ENCODE measurements around the gene GTPBP1.

Gene GTPBP1

DNA sequence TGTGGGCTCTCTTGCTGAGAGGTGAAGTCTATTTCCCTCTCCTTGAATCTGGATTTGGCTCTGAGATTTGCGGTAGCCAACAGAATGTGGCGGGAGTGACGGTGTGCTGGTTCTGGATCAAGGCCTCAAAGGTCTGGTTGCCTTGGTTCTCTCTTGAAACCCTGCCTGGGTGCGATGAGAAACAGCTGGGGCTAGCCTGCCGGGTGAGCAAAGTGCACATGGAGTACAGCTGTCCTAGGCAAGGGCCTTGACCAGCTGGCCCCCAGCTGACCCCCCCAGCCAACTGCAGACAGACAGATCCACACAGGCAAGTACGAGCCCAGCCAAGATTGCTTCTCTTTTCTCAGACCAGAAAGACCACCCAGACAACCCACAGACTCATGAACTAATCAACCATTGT, 39.2 kb downstream of the GTPBP1 start:
- TF ChIP-seq, protein P1, sequence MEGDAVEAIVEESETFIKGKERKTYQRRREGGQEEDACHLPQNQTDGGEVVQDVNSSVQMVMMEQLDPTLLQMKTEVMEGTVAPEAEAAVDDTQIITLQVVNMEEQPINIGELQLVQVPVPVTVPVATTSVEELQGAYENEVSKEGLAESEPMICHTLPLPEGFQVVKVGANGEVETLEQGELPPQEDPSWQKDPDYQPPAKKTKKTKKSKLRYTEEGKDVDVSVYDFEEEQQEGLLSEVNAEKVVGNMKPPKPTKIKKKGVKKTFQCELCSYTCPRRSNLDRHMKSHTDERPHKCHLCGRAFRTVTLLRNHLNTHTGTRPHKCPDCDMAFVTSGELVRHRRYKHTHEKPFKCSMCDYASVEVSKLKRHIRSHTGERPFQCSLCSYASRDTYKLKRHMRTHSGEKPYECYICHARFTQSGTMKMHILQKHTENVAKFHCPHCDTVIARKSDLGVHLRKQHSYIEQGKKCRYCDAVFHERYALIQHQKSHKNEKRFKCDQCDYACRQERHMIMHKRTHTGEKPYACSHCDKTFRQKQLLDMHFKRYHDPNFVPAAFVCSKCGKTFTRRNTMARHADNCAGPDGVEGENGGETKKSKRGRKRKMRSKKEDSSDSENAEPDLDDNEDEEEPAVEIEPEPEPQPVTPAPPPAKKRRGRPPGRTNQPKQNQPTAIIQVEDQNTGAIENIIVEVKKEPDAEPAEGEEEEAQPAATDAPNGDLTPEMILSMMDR (IDR thresholded peaks at IDR 0.05; ENCODE audit: borderline replicate concordance, insufficient read depth, low read depth, low read length) = no peak

DNA sequence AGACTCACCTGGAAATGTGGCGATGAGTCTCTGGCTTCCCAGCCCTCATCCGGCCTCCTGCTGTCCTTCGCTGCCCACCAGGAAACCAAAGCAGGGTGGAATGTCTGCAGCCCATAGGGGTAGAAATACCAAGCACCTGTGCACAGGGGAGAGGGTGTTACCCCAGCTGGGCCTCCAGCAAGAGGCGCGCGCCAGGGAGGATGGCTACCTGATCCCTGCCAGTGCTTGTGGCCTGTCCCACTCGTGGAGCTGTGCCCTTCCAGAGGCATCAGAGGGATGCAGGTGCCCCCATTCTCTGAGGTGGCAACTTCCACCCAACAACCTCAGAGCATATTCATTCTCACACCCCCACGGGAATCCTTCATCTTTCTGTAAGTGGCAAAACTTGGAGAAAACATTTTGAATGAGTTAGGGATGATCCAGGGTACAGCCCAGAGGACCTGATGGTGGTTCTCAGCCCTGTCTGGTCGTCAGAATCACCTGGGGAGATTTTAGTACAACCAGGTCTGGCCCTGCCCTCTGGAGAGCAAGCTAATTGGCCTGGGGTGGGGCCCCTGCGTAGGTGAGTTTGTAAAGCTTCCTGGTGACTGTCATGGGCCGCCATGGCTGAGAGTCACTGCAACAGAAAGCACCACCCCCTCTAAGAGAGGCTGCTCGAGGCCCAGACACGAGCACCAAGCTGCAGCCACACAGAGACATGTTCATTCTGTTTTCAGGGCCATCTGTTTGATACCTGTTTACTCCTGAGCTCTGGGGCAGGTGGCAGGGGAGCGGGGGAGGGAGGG, 40.1 kb downstream of the GTPBP1 start:
- H3K4me3 ChIP-seq (ENCODE audit: low read depth, low read length) = no peak overlapping the region
- TF ChIP-seq, protein P1 (IDR thresholded peaks at IDR 0.05; ENCODE audit: borderline replicate concordance, insufficient read depth, low read depth, low read length) = no peak

More for the DNA sequence above, 39.2 kb downstream of the GTPBP1 start:
- H3K4me3 ChIP-seq (ENCODE audit: low read depth, low read length) = no peak overlapping the region

DNA sequence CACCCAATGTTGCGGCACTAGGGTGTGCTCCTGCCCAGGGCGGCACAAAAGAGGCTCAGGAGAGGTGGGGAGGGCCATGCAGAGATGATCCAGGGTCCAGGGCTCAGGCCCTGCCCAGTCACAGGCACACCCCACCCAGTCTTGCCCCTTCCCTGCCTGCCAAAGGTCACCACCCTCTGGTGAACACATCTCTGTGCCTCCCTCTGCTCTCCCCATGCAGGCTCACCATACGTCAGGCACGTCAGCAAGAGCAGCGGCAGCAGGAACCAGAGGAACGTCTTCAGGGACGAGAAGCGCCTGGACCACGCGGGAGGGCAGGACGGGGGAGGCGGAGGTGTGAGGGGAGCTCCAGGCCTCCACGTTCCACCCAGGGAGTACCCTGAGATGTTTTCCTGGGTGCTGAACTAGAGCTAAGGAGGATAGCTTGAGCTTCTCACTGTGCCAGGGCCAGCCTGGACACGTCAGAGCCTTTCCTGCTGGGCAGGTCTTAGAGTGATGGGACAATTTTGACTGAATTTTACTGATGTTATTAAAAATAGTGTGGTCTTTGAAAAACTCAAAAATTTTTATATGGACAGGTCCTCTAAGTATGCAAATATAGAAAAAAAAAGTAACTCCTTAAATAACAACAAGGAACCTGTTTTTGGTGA, 42.9 kb downstream of the GTPBP1 start:
- H3K4me3 ChIP-seq (ENCODE audit: low read depth, low read length) = no peak overlapping the region
- TF ChIP-seq, protein P1 (IDR thresholded peaks at IDR 0.05; ENCODE audit: borderline replicate concordance, insufficient read depth, low read depth, low read length) = no peak

DNA sequence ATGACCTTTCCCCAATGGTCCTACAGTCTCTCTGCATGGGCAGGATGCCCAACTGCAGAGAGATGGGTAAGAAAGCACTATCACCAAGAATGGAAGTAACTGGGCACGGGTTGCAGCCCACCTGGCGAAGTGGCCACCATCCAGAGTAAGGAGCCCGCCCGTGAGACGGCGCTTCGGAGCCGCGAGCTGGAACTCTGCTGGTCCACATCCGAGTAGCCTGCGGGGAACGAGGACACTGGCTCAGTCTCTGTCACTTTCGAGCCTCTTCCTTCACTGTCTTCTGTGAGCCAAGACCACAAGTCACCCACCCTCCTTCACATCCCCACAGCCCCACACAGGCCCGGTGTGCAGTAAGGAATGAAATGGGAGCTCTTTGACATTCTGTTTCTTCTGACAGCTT, 44.4 kb downstream of the GTPBP1 start:
- no peak overlapping the region for H3K4me3 ChIP-seq (ENCODE audit: low read depth, low read length)
- TF ChIP-seq, protein P1 (IDR thresholded peaks at IDR 0.05; ENCODE audit: borderline replicate concordance, insufficient read depth, low read depth, low read length) = no peak

DNA sequence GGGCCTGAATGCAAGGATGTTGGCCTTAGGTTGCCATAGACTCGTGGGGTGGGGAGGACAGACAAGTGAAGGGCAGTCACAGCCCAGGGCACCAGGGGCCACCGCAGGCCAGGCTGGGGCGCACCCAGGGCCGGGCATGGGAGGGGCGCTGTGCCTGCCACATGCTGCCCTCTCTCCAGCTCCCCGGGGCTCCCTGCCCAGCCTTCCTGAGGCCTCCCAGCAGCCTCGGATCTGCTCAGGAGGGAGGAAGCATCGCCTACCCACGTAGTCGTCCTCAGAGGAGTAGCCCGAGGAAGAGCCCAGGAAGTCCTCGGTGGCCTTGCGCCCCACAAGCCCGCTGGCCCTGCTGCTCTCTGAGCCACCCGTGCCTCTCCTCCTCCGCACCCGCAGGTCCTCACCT, 44.9 kb downstream of the GTPBP1 start:
- TF ChIP-seq, protein P1 (IDR thresholded peaks at IDR 0.05; ENCODE audit: borderline replicate concordance, insufficient read depth, low read depth, low read length) = no peak
- no peak overlapping the region for H3K4me3 ChIP-seq (ENCODE audit: low read depth, low read length)

DNA sequence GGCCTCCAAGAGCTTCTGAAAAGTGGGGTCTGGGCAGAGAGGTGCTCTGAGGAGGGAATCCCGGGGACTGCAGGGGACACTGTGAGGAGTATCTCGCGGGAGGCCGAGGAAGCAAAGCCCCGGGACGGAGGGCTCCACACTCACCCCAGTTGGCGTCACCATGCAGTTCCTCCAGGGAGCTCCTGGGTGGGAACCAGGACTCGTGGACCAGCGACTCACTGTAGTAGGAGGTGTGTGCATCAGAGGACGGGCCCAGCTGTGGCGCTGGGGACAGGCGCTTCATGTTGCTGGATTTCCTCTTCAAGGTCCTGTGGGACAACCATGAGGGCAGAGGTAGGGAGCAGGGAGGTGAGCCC, 45.3 kb downstream of the GTPBP1 start:
- H3K4me3 ChIP-seq (ENCODE audit: low read depth, low read length) = peak overlapping the region; percentile 31
- TF ChIP-seq, protein P1 (IDR thresholded peaks at IDR 0.05; ENCODE audit: borderline replicate concordance, insufficient read depth, low read depth, low read length) = no peak
